OCI-M1 (cell line): ENCODE results near the gene HDAC4.
"Not testable (repeated sequence)": the region's sequence is repeated elsewhere in the genome, so short reads cannot be mapped to it uniquely, and the experiment has no call there.

ENCODE experiments used
- DNase-seq: peaks from one replicate; lab custom pipeline; 2025; lab: John Stamatoyannopoulos, UW

HDAC4 gene

DNA sequence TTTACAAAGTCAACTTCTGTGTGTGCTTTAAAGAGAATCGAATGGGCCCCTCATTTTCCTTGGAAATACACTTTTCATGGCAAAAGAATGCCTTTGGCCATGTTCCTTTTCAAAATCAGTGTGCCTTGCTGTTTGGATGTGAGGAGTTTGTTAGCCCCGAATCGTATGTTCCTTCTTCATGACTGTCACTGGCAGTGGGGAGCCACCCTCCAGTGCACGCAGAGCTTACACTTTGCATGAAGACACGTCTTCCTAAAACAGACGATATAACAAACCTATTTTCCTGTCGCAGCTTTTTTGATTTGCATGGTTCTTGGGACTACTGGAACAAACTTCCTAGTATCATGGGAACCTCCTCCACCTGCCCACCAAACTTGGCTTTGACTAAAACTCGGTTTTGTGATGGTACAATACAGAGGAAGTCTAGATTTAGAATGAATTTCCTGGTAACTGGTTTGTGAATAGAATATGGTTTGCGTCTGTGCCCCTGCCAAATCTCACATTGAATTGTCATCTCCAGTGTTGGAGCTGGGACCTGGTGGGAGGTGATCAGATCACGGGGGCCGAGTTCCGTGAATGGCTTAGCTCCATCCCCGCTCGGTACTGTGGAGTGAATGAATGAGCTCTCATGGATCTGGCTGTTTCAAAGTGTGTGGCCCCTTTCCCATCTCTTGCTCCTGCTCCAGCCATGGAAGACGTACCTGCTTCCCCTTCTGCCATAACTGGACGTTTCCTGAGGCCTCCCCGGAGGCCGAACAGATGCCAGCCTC is 358.1 kb downstream of the HDAC4 start:
- DNase-seq: no peak

DNA sequence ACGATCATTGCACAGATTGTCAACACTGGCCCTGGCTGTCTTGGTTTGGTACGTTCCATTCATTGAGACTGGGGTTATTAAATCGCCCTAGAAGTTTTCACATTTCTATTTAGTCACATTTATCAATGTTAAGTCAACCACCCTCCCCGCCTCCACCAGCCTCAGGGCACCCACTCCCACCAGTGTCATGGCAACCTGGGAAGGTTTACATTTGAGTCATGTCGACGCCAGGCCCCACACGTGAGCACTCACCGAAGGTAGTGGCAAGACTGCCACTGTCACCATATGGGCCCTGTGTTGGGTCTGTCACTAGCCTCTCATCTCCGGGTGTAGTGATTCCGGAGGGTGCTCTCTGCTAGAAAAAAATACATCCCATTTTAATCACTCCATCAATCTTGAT is 358.8 kb downstream of the HDAC4 start:
- no peak for DNase-seq

GRCh38 chr2:239041062-239041461 is 359.8 kb downstream of the HDAC4 start:
- no peak for DNase-seq

GRCh38 chr2:239040152-239040761 is 360.6 kb downstream of the HDAC4 start:
- no peak for DNase-seq

- no peak for DNase-seq
Observed at GRCh38 chr2:239039479-239039861, 361.4 kb downstream of the HDAC4 start.

DNA sequence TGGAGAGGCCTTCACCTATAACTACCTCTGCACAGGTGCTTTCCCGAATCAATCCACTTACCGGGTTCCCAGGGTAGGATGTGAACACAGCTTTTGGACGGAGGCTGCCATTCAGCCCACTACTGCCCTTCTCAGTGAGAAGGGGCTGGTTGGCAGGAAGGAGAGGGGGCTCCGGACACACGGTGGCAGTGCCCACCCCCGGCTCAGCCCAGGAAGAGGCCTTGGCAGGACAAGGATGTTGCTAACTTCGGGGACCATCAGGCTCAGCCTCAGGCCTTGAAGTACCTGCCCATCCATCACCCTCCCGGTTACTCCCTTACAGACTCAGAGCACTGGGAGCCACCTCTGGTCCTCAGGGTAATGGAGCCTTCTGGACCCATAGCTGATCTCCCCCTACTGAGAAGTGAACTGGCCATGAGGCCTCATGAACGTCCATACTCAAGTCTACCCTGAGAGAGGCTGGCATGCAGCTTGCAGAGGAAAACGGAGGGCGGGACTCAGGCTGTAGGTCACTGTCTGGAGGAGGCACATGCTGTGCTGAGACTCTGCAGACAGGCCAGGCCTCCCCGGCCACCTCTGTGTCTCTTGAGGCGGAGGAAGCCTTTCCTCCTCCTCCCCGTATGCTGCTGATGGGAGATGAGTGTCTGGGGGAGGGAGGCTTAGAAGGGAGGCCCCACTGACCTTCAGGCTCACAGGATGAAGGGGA is 361.9 kb downstream of the HDAC4 start:
- DNase-seq: no peak

DNA sequence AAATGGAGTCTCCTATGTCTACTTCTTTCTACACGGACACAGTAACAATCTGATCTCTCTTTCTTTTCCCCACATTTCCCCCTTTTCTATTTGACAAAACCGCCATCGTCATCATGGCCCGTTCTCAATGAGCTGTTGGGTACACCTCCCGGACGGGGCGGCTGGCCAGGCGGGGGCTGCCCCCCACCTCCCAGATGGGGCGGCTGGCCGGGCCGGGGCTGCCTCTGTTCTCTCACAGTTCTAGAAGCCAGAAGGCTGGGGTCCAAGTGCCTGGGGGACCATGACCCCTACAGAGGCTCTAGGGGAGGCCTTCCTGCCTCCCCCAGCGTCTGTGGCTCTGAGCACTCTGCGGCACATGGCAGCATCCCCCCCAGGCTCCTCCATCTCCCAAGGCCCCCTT is 362.5 kb downstream of the HDAC4 start:
- not testable (repeated sequence) for DNase-seq

- DNase-seq: no peak
Observed at GRCh38 chr2:239037559-239037910, 363.3 kb downstream of the HDAC4 start.

GRCh38 chr2:239036819-239037558 is 363.8 kb downstream of the HDAC4 start:
- no peak for DNase-seq

GRCh38 chr2:239035997-239036731 is 364.7 kb downstream of the HDAC4 start:
- DNase-seq: no peak

GRCh38 chr2:239035361-239035814 is 365.4 kb downstream of the HDAC4 start:
- DNase-seq: peak; percentile 50

- DNase-seq: no peak
Observed at GRCh38 chr2:239034561-239035341, 366.1 kb downstream of the HDAC4 start.

GRCh38 chr2:239033801-239034560 is 366.8 kb downstream of the HDAC4 start:
- no peak for DNase-seq

- no peak for DNase-seq
Observed at GRCh38 chr2:239029958-239030357, 370.9 kb downstream of the HDAC4 start.

GRCh38 chr2:239028253-239028619 is 372.6 kb downstream of the HDAC4 start:
- no peak for DNase-seq

DNA sequence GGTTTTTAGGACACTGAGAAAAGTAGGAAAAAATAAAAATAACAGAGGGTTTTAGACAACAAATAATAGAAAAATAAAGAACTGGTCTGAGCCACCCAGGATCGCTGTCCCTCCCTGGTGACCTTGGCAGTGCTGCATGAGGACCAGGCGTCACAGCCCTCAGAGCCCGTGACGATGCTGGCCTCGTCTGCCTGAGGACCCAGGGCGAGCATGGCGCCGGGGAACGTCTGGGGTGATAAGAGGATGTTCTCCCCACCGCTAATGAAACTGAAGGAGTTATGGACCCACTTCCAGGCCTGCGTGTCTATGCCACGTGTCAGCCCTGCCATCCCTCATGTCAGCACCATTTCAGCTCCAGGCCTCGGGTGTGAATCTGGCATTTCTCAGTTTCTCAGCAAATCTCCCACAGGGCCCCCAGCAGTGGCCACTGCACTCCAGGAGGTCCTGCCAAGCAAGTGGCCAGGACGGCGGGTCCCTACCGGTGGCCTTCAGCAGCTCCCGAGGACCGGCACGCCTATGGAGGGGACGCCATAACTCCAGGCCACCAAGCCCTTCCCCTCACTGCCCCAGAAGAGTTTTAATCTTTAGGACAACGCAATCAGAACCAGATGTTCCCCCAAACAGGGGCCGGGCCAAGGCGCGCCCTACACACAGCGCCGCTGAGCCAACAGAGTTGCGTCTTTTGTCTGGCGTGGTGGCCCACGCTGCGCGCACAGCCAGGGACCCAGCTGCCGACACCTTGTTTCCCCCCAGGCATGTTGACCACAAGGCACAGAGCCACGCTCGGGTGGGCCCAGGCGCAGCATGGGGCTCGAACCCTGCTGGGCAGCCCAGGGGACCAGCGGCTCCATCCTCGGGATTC is 373.2 kb downstream of the HDAC4 start:
- DNase-seq: no peak

GRCh38 chr2:239026711-239027361 is 374.0 kb downstream of the HDAC4 start:
- no peak for DNase-seq

DNA sequence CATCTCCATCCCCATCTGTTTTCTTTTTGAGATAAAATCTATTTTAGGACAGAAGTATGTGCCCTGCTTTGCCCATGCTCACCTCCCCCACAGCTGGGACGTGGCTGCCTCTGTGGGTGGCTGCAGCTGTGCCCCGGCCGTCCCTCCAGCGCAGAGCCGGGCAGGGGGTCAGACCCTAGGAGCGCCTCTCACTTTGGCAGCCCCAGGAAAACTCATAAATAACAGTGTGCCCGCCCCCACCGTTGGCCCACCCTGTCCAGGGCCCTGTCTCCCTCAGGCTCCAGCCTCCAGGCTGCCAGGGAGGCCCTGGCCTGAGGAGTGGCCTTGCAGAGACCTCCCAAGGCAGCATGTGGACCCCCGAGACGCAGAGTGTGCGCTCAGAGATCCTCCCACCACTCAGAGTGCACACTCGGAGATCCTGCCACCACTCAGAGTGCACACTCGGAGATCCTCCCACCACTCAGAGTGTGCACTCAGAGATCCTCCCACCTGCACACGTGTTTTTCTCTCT is 374.8 kb downstream of the HDAC4 start:
- no peak for DNase-seq
